ENCODE data around the gene SAP30L. TPM values are rescaled to one million over a fixed set of nuclear protein-coding genes. Genes with fewer than 3 reads are reported as not detected.
A peak's percentile ranks its signal among the peaks of the same experiment; 100 is the strongest.

Gene SAP30L
- total and polyA plus RNA-seq, 3 donors from 2014 or later = 53.7 to 70.9 (median 56.9) TPM

DNA sequence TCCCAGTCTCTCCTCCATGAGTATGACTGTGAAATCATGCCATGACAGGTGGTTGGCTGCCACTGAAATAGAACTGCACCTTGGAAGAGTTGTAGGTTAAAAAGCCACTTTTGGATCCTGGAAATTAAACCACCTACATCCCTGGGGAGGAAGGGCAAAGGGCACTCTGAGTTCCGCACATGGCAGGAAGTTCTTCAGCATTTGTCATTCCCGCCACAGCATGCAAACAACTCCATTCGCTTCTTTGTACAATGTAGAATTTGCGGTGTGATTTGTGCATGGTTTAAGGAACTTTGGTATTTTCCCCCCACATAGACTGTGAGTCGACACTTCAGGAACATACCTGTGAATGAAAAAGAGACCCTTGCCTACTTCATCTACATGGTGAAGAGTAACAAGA, 9.8 kb downstream of the SAP30L start:
- no peak for DNase-seq
- intact Hi-C loops (cut with DNase I; ENCODE audit: low total_unique reads) = no loop called here
- TF ChIP-seq, protein P1, sequence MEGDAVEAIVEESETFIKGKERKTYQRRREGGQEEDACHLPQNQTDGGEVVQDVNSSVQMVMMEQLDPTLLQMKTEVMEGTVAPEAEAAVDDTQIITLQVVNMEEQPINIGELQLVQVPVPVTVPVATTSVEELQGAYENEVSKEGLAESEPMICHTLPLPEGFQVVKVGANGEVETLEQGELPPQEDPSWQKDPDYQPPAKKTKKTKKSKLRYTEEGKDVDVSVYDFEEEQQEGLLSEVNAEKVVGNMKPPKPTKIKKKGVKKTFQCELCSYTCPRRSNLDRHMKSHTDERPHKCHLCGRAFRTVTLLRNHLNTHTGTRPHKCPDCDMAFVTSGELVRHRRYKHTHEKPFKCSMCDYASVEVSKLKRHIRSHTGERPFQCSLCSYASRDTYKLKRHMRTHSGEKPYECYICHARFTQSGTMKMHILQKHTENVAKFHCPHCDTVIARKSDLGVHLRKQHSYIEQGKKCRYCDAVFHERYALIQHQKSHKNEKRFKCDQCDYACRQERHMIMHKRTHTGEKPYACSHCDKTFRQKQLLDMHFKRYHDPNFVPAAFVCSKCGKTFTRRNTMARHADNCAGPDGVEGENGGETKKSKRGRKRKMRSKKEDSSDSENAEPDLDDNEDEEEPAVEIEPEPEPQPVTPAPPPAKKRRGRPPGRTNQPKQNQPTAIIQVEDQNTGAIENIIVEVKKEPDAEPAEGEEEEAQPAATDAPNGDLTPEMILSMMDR (IDR thresholded peaks at IDR 0.05) = no peak
- TF ChIP-seq POLR2A (IDR thresholded peaks at IDR 0.05) = no peak
- no peaks in the 10 kb centered on the region for H3K36me3 ChIP-seq (ENCODE audit: low read depth, missing control alignments)
- no peak overlapping the region for H3K27ac ChIP-seq
- WGBS, 2 donors = 97% methylated on average over 5 of the region's 5 CpGs
- H3K27me3 ChIP-seq = no peaks in the 10 kb centered on the region
- H3K4me3 ChIP-seq = no peak overlapping the region
- no peaks in the 10 kb centered on the region for H3K9me3 ChIP-seq
- H3K4me1 ChIP-seq = no peaks in the 10 kb centered on the region

- TF ChIP-seq POLR2A (IDR thresholded peaks at IDR 0.05) = no peak
- TF ChIP-seq, protein P1 (IDR thresholded peaks at IDR 0.05) = no peak
- Histone ChIP-seq H3K9me3 (no peaks in the 10 kb centered on the region), H3K4me1 (no peaks in the 10 kb centered on the region), H3K27me3 (no peaks in the 10 kb centered on the region), H3K27ac (no peak overlapping the region), H3K4me3 (no peak overlapping the region), H3K36me3 (ENCODE audit: low read depth, missing control alignments) (no peaks in the 10 kb centered on the region)
- intact Hi-C loops (cut with DNase I; ENCODE audit: low total_unique reads) = no loop called here
- no peak for DNase-seq
- 78 to 90% methylated on average over 3 of the region's 3 CpGs for WGBS, 2 donors
Measured at GRCh38 chr5:154456540-154456939, 10.7 kb downstream of the SAP30L start.

DNA sequence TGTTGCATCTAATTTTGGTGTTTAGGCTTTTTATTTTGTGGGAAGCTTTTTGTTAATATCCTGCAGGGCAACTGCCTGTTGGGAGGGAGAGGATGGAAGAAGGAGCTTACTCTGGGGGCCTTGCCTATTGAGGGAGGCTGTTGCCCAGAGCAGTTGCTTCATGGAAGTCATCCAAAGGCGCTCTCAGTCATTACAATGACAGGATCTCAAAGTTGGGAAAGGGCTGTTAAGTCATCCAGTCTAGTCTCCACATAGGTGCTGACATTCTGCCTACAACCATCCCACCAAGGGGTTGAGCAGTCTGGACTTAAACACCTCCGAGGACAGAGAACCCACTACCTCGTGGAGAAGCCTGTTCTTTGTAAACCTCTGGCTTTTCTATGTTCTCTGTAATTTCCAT, 13.2 kb downstream of the SAP30L start:
- Histone ChIP-seq H3K4me1 (no peaks in the 10 kb centered on the region), H3K4me3 (no peak overlapping the region), H3K27me3 (no peaks in the 10 kb centered on the region), H3K27ac (no peak overlapping the region), H3K36me3 (ENCODE audit: low read depth, missing control alignments) (no peaks in the 10 kb centered on the region), H3K9me3 (no peaks in the 10 kb centered on the region)
- no peak for DNase-seq
- WGBS, 2 donors = 71 to 74% methylated on average over 3 of the region's 3 CpGs
- no peak for TF ChIP-seq POLR2A (IDR thresholded peaks at IDR 0.05)
- TF ChIP-seq, protein P1 (IDR thresholded peaks at IDR 0.05) = no peak
- intact Hi-C loops (cut with DNase I; ENCODE audit: low total_unique reads) = no loop called here

- WGBS, 2 donors = 96% methylated on average over 4 of the region's 4 CpGs
- no peak for DNase-seq
- Histone ChIP-seq H3K27ac (no peak overlapping the region), H3K27me3 (no peaks in the 10 kb centered on the region), H3K9me3 (no peaks in the 10 kb centered on the region), H3K36me3 (ENCODE audit: low read depth, missing control alignments) (no peaks in the 10 kb centered on the region), H3K4me3 (no peak overlapping the region), H3K4me1 (no peaks in the 10 kb centered on the region)
- TF ChIP-seq POLR2A (IDR thresholded peaks at IDR 0.05) = no peak
- TF ChIP-seq, protein P1 (IDR thresholded peaks at IDR 0.05) = no peak
- intact Hi-C loops (cut with DNase I; ENCODE audit: low total_unique reads) = no loop called here
Measured at GRCh38 chr5:154460172-154460571, 14.4 kb downstream of the SAP30L start.

GRCh38 chr5:154461531-154461930, 15.7 kb downstream of the SAP30L start:
- H3K36me3 ChIP-seq (ENCODE audit: low read depth, missing control alignments) = no peaks in the 10 kb centered on the region
- no peak overlapping the region for H3K4me3 ChIP-seq
- H3K27ac ChIP-seq = no peak overlapping the region
- no peaks in the 10 kb centered on the region for H3K9me3 ChIP-seq
- intact Hi-C loops (cut with DNase I; ENCODE audit: low total_unique reads) = no loop called here
- TF ChIP-seq, protein P1 (IDR thresholded peaks at IDR 0.05) = peak in 1 of 3 experiments; percentile 2
- no peak for TF ChIP-seq POLR2A (IDR thresholded peaks at IDR 0.05)
- H3K27me3 ChIP-seq = no peaks in the 10 kb centered on the region
- no peak for DNase-seq
- no peaks in the 10 kb centered on the region for H3K4me1 ChIP-seq
- 61 to 68% methylated on average over 6 of the region's 6 CpGs for WGBS, 2 donors
